Measurements from ENCODE around the gene SLC24A2.
"Not testable (repeated sequence)": the region's sequence is repeated elsewhere in the genome, so short reads cannot be mapped to it uniquely, and the experiment has no call there.

DNA sequence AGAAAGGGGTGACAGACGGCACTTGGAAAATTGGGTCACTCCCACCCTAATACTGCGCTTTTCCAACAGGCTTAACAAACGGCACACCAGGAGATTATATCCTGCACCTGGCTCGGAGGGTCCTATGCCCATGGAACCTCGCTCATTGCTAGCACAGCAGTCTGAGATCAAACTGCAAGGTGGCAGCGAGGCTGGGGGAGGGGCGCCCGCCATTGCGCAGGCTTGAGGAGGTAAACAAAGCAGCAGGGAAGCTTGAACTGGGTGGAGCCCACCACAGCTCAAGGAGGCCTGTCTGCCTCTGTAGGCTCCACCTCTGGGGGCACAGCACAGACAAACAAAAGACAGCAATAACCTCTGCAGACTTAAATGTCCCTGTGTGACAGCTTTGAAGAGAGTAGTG lies 44.5 kb upstream of the SLC24A2 start:
- TF ChIP-seq, protein P1, sequence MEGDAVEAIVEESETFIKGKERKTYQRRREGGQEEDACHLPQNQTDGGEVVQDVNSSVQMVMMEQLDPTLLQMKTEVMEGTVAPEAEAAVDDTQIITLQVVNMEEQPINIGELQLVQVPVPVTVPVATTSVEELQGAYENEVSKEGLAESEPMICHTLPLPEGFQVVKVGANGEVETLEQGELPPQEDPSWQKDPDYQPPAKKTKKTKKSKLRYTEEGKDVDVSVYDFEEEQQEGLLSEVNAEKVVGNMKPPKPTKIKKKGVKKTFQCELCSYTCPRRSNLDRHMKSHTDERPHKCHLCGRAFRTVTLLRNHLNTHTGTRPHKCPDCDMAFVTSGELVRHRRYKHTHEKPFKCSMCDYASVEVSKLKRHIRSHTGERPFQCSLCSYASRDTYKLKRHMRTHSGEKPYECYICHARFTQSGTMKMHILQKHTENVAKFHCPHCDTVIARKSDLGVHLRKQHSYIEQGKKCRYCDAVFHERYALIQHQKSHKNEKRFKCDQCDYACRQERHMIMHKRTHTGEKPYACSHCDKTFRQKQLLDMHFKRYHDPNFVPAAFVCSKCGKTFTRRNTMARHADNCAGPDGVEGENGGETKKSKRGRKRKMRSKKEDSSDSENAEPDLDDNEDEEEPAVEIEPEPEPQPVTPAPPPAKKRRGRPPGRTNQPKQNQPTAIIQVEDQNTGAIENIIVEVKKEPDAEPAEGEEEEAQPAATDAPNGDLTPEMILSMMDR (IDR thresholded peaks at IDR 0.05): not testable (repeated sequence)
- TF ChIP-seq POLR2A (IDR thresholded peaks at IDR 0.05): not testable (repeated sequence)
